GM21423 (cell line): ENCODE data around the gene COL1A2.
A peak's percentile ranks its signal among the peaks of the same experiment; 100 is the strongest.

Experiments used
- ATAC-seq: cut with Tn5 transposase; IDR thresholded peaks from one replicate; pipeline ENCODE4 v1.9.1; 2021; ENCODE audit warnings: mild to moderate bottlenecking, moderate library complexity; ENCODE audit not compliant: unreplicated experiment

The COL1A2 gene

DNA sequence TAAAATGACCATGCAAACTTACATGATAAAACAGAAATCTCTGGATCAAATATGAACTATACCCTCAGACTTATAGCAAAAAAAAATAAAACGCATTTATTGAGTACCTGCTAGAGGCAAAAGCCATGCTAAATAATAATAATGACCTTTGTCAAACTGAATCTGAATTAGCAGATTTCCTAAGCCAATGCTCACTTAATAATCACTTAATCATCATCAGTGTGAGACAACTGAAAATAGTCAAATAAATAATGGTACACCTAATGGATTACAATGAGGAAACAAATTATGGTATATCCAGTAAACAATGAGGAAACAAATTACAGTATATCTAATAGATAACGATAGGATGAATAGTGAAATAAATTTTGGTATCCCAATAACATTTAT is 37.6 kb downstream of the COL1A2 start:
- ATAC-seq, result no peak

DNA sequence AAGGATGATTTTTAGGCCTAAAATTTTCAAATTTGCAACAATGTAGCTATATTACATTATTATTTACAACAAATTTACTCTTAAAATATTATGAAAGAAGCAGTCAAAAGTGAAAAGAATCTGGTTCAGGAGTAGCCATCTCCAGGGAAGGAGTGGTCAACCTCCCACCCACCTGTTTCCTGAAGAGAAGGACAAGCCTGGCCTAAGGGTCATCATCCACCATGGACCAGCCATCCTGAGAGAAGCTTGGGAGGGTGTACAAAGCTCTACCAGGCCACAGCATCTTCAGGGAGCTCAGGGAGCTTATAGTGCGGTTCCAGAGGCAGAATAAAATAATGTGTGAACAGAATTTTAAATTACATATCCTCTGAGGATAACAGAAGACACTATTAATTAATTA is 38.1 kb downstream of the COL1A2 start:
- no peak for ATAC-seq

DNA sequence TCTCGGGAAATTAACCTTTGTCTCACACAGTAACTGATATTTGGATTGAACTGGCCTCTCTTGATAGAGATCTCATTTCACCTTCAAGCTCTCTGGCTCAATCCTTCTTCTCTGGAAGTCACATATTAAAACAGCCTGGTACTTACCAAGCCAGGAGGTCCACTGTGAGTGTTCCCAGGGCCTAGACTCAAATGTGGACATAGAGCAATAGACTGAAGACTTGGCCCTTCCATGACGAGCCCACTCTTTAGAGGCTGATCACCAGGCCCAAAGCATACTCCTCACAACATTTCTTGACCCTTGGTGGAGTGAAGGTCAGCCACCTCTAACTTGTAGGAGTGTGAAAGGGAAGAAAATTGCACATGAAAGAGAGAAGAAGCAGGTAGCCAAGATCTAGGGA is 38.5 kb downstream of the COL1A2 start:
- no peak for ATAC-seq

DNA sequence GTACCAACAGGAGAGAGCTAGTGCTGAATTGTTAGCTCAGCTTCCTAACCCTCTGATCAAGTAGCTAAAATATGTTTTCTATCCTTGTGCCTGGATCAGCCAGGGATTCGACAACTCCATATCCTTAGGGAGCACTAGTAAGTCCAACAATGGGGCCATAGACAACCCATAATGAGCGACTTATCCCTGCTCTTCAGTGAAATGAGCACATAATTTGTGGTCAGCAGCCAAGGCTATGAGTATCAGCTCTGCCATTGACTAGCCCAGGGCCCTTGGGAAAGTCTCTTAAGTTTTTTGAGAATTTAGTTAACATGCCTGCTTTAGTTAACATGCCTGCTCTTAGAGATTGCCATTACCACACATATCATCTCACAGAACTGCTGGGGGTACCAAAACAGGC is 39.3 kb downstream of the COL1A2 start:
- ATAC-seq, result no peak

DNA sequence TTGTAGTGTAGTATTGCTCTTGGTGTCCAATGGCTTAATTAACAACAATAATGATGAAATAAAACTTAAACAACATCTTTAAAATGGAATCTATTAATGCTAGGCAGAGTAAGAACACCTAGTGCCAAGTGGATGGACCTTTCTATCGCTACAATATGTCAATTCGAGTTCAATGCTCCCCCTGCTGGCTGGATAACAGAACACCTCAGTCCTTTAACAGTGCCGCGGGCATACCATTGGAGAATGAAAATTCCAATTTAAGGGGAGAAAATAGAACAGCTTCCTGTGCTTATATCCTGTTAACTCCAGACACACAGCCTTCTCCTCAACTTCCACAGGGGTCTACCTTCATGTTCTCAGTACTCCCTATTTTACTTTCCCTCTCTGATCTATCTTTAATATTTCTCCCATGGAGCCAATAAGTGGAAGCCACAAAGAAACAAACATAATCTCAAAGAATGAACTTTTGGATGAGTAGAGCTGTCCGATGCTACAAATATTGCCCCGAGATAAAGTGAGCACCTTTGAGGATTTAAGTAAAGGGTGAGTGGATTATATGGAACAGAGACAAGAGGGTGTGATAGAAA is 41.4 kb downstream of the COL1A2 start:
- peak; percentile 89 for ATAC-seq

DNA sequence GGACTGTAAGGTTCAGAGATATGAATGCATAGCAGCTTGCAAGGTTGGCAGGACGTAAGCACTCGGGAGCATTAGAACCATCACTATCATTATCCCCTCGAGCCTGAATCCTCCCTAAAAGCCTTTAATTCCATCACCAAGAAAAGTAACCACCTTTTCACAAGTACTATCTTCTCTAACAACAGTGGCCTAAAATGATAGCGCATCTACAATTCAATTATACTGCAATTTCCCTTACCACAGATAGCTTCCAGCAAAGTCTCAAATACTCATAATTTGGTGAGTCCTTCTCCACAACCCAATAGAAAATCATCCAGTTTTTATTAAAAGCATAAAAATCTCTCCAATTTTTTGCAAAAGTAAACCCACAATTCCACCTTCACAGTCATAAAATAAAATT is 42.0 kb downstream of the COL1A2 start:
- ATAC-seq, result no peak

DNA sequence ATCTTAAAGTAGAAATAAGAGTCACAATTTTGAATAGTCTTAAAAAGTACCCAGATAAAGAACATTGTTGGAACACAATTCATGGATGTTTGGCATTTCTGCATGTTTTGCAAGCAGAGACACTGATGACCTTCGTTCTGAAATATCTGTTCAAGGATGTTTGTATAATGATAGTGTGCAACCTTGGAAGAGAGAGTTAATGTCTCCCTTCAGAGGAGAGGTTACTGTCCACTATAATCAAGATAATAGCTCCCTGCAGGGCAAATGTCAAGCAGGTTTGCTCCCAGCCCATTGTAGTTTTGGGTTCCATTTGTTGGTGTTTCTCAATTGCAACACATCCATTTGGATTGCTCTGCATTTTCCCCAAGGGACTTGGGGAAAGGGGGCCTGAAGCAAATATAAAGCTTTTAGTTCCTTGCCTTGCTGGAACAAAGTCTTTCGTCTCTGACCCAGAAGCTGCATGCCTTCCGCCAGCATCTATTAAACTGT is 45.2 kb downstream of the COL1A2 start:
- ATAC-seq, result no peak

DNA sequence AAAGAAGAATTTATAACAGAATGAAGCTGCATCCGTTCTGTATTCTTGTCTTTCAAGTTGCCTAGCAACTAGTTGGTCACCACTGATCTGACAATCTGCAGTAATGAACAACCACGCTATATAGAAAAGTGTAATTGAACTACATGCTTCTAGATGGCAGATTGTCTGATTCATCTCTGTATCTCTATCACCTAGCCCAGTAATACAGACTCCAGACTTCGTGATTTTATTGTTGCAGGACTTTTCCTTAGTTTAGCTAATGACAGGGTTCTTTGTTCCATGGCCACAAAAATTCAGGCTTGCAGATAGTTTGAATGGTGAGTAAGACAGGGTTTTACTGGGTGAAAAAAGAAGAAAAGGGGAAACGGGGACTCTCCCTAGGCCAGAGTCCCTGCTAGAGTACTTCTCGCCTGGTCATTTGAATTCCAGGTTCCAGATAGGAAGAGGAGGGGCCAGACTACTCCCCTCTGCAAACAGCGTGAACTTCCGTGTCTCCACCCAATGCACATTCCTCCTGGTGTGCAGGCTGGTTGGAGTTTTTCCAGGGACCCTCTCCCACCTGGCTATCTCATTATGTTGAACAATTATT is 45.9 kb downstream of the COL1A2 start:
- ATAC-seq, result no peak

DNA sequence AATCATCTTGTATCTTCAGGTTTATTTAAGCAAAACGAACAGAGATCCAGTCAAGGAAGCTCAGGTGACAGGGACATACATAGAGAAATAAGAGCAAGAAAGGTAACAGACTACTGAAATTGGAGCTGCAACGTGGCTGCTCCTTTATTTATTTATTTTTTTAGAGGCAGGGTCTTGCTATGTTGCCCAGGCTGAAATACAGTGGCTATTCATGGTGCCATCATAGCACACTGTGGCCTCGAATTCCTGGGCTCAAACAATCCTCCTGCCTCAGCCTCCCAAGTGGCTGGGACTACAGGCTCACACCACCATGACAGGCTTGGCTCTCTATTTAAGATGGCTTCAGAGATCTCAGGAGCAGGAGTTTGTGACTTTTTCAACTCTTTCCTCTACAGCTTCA is 46.4 kb downstream of the COL1A2 start:
- ATAC-seq, result no peak

DNA sequence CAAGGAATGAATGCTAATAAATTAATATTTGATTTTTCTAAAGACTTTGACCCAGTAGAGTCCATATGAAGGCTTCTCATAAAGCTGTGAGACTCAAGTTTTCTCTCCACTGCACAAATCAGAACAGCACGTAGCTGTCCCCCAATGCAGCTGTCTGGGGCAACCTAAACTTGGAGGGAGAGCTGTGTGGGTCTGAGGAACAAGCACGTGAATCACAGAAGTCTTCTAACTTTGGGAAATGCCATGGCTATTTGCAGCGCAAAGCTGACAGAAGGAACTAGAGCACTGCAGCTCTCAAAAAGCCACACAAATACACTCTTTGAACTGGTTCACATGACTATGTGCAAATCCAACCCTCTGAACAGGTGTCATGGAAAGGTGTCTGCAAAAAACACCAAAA is 47.9 kb downstream of the COL1A2 start:
- ATAC-seq, result no peak

DNA sequence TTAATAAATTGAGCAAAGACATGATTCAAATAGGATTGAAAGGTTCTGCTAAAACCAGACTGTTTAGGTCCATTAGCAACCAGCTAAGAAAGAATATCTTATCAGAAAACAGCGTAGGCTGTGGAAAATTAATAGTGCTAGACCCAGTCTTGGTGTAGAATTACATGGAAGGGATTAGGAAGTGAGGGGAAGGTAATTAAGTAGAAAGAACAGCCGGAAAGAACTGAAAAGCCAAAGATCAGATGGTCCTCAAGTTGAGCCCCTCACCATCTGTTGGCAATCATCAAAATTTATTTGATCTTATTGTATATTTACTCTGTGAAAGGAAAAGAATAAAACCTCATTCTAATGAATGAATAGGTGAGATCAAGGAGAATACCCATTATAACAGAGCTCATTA is 50.1 kb downstream of the COL1A2 start:
- ATAC-seq, result no peak

DNA sequence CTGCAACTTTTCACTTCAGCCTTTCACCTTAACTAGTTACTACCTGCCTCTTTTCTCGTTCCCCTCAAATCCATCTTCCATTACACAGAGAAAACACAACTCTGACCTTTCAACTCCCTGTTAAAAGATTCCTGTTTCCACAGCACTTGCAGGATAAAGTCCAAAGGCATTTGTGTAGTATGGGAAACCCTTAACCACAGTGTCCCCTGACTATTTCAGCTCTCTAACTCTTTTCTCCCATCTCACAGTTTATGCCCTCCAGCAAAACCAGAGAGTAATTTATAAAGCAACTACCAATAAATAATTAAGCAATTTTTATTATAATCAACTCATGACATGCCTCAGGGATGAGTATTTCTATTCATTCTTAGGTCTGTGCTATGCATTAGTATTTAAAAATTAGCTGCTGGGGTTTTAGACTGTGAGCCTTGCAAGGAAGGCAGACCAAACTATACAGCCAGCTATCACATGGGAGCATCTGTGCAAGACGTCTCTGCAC is 51.0 kb downstream of the COL1A2 start:
- ATAC-seq, result no peak

DNA sequence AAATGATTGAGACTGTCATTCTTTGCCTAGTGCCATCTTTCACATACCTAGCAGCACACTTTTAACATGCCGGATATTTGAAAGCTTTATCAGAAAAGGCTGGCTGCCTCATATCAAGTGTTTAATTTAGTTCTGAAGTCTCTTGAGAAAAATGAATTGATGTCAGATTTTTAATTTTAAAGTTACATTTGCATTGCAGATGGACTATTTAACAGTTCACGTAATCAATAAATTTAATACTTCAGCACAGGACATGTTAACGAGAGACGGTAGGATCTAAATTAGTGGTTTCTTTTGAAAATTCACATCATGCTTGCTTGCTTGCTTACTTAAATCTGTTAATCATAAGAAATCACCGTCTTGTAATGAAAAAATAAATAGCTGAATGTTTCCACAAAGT is 51.6 kb downstream of the COL1A2 start:
- no peak for ATAC-seq

DNA sequence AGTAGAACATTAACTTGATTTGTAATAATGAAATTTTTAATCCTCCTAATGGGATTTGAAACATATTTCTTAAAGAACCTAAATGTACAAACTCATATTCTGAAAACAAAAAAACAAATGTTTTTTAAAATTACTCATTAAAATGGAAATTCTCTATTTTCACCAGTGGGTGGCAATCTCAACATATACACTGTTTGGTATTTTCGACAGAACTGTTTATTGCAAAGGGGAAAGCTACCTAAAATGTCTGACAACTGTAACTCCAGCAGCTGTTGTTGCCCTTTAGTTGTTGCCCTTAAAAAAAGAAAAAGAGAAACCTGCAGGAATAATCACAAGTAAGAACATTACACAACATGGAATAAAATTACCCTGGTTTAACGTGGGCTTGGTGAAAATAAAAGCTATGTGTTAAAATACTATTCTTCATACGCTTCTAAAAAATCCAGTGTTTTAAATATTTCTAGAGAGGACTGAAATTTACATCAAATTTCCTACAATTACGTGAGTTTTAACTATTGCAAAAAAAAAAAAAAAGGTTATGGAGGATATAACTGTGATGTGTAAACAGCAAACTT is 54.5 kb downstream of the COL1A2 start:
- peak; percentile 79 for ATAC-seq

DNA sequence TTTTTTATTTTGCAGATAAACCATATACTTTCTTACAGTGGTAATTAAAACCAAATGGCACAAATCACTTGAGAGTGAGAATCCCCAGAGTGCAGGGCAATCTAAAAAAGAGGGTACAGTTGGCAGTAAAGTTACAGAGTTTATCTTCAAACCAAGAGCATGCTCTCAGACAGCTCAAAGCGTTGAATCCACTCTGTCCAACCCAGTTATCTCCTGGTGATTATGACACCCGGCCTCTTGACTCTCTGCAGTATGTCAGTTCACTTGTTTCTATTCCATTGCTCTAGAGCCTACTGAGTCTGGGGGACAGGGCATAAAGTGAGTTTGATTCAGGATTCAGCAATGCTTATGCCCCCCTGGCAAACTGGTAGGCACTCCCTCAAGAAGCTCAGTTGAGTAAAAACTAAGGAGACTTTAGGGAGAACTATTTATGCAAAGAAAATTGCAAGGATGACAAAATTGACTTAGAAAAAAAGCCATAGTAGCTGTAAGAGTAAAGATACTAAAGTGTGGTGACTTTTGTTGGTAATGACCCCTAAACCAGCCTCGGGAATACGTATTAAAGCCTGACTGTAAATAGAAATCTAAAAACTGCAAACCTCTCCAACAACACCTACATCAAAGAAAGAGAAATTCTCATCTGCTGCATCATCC is 55.5 kb downstream of the COL1A2 start:
- ATAC-seq, result no peak

DNA sequence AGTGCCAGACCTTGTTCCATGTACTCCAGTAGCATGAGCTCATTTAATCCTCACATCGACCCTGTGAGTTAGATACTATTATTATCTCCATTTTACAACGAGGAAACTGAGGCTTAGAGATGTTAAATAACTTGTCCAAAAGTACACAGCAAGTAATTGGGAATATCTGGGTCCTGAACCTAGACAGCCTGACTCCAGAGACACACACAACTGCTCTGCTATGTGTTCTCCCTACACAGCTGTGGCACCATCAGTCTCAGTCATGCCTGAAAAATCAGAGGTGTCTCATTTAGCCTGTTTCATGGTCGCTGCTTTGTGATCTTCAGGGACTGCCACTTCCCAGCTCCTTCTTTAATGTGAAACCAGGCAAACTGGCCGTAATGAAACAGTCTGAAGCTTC is 56.5 kb downstream of the COL1A2 start:
- ATAC-seq, result no peak

DNA sequence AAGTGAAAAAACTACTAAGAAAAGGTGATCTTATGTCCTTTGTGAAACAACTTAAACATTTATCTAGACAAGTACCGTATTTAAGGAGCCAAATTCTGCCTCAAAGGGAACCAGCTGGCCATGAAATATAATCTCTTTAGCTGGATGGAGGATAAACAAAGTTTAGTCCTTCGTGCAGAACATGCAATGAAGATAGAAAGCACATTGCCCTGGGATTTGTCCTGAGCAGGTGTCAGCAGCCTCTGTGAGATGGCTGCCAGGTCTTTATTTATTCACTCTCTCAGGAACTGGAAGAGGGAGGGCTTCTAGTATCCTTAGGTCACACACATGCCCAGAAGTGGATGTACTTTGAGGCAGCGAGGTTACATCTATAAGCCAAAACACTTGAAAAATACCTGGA is 57.5 kb downstream of the COL1A2 start:
- no peak for ATAC-seq

DNA sequence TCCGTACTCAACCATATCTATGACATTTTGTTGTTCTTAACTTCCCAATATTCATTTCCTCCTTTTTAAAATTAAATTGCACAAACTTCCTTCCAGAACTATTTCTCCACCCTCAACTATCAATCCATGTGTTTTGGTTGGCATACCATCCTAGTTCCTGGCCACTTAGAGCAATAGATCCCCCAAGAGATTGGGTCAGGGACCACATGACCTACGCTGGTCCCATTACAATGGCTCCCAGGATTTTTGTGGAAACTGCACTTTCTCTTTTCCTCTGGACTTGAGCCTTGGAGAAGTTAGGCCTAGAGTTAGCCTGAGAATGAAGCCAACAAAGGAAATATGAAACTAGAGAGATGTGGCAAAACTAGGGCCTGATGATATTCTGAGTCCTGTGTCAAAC is 59.2 kb downstream of the COL1A2 start:
- ATAC-seq, result no peak

DNA sequence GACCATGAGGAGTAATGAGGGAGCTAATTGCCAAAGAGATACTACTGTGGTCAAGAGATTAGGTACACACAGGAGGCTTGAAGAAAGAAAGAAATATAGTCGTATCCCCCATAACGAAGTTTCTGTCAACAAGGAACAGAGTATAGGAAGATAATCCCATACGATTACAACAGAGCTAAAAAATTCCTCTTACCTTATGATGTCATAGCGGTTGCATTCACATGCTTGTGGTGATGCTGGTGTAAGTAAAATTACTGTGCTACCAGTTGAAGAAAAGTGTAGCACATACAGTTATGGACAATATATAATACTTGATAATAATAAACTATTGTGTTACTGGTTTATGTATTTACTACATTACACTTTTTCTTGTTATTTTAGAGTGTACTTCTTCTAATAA is 63.3 kb downstream of the COL1A2 start:
- no peak for ATAC-seq

DNA sequence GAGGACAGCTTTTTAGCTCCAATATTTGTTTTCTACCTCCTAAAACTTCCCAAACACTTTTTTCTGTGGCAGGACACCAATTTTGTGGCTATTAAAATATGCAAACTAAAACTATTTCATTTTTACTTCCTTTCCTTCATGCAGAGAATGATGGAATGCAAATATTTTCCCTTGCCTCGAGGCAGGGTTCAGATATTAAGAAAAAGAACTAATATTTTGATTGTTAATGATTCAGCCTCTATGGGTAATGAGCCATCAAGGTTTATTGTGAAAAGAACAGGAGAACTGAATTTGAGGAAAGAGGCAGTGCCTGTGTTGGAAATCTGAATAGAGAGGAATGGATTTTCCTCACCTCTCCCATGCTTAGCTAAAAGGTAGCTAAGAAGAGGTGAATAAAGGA is 71.8 kb downstream of the COL1A2 start:
- ATAC-seq, result no peak

DNA sequence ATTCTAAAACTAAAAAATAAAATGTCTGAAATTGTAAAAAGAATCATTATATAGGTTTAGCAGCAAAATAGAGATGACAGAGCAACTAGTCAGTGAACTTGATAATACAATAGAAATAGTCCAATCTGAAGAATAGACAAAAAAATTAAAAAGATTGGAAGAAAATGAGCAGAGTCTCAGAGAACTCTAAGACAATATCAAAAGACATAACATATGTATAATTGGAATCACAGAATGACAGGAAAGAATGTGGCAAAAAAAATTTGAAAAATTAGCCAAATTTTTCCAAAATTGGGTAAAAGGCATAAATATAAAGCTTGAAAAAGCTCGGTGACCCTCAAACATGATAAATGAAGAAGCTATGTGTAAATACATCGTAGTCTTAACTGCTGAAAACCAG is 76.9 kb downstream of the COL1A2 start:
- no peak for ATAC-seq

DNA sequence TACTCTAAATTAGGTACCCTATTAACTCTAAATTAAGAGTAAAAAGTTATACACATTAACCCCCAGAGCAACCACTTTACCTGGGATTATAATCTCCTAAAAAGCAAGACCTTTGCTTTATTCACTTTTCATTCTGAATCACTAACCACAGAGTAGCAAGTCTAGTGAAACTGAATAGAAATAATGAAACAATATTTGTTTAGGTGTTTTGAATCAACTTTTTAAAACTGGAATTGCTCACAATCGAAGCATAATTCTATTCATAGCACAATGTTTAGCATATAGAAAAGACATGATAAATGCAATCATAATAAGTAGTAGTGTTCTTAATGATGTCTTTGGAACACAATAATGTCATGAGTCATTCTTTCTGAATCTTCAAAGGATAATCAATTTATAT is 77.9 kb downstream of the COL1A2 start:
- ATAC-seq, result no peak
